Measurements from ENCODE around the gene DEPDC7.
"Not testable (repeated sequence)": the region's sequence is repeated elsewhere in the genome, so short reads cannot be mapped to it uniquely, and the experiment has no call there.

The DEPDC7 gene

GRCh38 chr11:33015621-33016551 lies at the start of gene DEPDC7:
Gene DEPDC7, plus strand, starts transcription at chr11:33015878. Its CDS starts 78 bp downstream, at chr11:33015956.
- DNase-seq (ENCODE audit: low spot score): peak; percentile 71

GRCh38 chr11:32968541-32968940 lies 47.1 kb upstream of the DEPDC7 start:
- no peak for DNase-seq (ENCODE audit: low spot score)

GRCh38 chr11:32972233-32972632 lies 43.4 kb upstream of the DEPDC7 start:
- DNase-seq (ENCODE audit: low spot score): not testable (repeated sequence)

- no peak for DNase-seq (ENCODE audit: low spot score)
Observed at GRCh38 chr11:32972781-32973180, 42.9 kb upstream of the DEPDC7 start.

GRCh38 chr11:32982626-32983025 lies 33.1 kb upstream of the DEPDC7 start:
- no peak for DNase-seq (ENCODE audit: low spot score)

GRCh38 chr11:32983506-32983905 lies 32.2 kb upstream of the DEPDC7 start:
- no peak for DNase-seq (ENCODE audit: low spot score)

GRCh38 chr11:32985600-32985999 lies 30.1 kb upstream of the DEPDC7 start:
- no peak for DNase-seq (ENCODE audit: low spot score)

- no peak for DNase-seq (ENCODE audit: low spot score)
Observed at GRCh38 chr11:32987851-32988250, 27.8 kb upstream of the DEPDC7 start.

GRCh38 chr11:32990481-32990880 lies 25.2 kb upstream of the DEPDC7 start:
- no peak for DNase-seq (ENCODE audit: low spot score)

- no peak for DNase-seq (ENCODE audit: low spot score)
Observed at GRCh38 chr11:32991427-32991826, 24.3 kb upstream of the DEPDC7 start.

- DNase-seq (ENCODE audit: low spot score): no peak
Observed at GRCh38 chr11:32991898-32992297, 23.8 kb upstream of the DEPDC7 start.

- no peak for DNase-seq (ENCODE audit: low spot score)
Observed at GRCh38 chr11:33000181-33000580, 15.5 kb upstream of the DEPDC7 start.

- no peak for DNase-seq (ENCODE audit: low spot score)
Observed at GRCh38 chr11:33001281-33001680, 14.4 kb upstream of the DEPDC7 start.

GRCh38 chr11:33001751-33002542 lies 13.7 kb upstream of the DEPDC7 start:
- no peak for DNase-seq (ENCODE audit: low spot score)

GRCh38 chr11:33005175-33005574 lies 10.5 kb upstream of the DEPDC7 start:
- DNase-seq (ENCODE audit: low spot score): peak; percentile 26

- no peak for DNase-seq (ENCODE audit: low spot score)
Observed at GRCh38 chr11:33006010-33006409, 9.7 kb upstream of the DEPDC7 start.

GRCh38 chr11:33013755-33014154 lies 1.9 kb upstream of the DEPDC7 start:
- no peak for DNase-seq (ENCODE audit: low spot score)

GRCh38 chr11:33016654-33017053 lies 976 bp downstream of the DEPDC7 start:
- DNase-seq (ENCODE audit: low spot score): no peak

GRCh38 chr11:33017478-33017877 lies 1.8 kb downstream of the DEPDC7 start:
- DNase-seq (ENCODE audit: low spot score): no peak

GRCh38 chr11:33017965-33018364 lies 2.3 kb downstream of the DEPDC7 start:
- DNase-seq (ENCODE audit: low spot score): no peak

GRCh38 chr11:33018840-33019239 lies 3.2 kb downstream of the DEPDC7 start:
- DNase-seq (ENCODE audit: low spot score): no peak

- DNase-seq (ENCODE audit: low spot score): no peak
Observed at GRCh38 chr11:33021501-33021900, 5.8 kb downstream of the DEPDC7 start.

GRCh38 chr11:33021937-33022336 lies 6.3 kb downstream of the DEPDC7 start:
- DNase-seq (ENCODE audit: low spot score): no peak

Data from CD4-positive, alpha-beta T cell treated with Interleukin-6 at 100 ng/mL for 8 hours (primary cell).